B cell (primary cell): ENCODE measurements around the gene TYROBP.

Experiments
- EZH2 ChIP-seq: IDR thresholded peaks from 2 replicates; pipeline ENCODE4 v1.6.1; 2012; ENCODE audit warnings: borderline replicate concordance, low read depth, mild to moderate bottlenecking, moderate library complexity, low read length; ENCODE audit not compliant: insufficient read depth, poor library complexity, severe bottlenecking
- TF ChIP-seq, protein P1 (sequence below): fragments of 200-600 bp; IDR thresholded peaks from one replicate; pipeline ENCODE4 v1.8.0; 2022; ENCODE audit warnings: antibody characterized with exemption, mild to moderate bottlenecking

DNA sequence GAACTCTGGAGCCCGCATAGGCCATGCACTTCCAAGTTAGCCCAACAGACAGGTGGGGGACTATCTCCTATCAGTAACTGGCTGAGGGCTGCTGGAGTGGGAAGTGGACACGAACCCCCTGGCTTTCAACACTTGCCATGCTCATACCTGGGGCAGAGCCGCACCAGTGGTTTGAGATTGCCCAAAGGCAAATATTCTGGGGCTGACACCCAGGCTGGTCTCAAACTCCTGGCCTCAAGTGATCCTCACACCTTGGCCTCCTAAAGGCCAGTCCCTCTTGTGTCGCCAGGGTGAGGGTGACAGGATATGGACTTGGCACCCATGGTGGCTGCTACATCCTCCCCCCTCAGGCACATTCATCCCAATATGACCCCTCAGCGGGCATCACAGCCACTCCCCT, 20.9 kb downstream of the TYROBP start:
- TF ChIP-seq, protein P1, sequence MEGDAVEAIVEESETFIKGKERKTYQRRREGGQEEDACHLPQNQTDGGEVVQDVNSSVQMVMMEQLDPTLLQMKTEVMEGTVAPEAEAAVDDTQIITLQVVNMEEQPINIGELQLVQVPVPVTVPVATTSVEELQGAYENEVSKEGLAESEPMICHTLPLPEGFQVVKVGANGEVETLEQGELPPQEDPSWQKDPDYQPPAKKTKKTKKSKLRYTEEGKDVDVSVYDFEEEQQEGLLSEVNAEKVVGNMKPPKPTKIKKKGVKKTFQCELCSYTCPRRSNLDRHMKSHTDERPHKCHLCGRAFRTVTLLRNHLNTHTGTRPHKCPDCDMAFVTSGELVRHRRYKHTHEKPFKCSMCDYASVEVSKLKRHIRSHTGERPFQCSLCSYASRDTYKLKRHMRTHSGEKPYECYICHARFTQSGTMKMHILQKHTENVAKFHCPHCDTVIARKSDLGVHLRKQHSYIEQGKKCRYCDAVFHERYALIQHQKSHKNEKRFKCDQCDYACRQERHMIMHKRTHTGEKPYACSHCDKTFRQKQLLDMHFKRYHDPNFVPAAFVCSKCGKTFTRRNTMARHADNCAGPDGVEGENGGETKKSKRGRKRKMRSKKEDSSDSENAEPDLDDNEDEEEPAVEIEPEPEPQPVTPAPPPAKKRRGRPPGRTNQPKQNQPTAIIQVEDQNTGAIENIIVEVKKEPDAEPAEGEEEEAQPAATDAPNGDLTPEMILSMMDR = no peak
- no peak for TF ChIP-seq EZH2
